ENCODE data around the gene ULK4. TPM values are rescaled to one million over a fixed set of nuclear protein-coding genes. Genes with fewer than 3 reads are reported as not detected.

ULK4 gene
- total RNA-seq, 1 donor from 2014 or later, result 18.6 TPM

- CTCF ChIA-PET, result no interaction called here
- no peak overlapping the region for H3K4me3 Mint-ChIP-seq
- H3K27ac Mint-ChIP-seq, result no peak overlapping the region
- no peak for TF ChIP-seq CTCF (IDR thresholded peaks at IDR 0.05)
- intact Hi-C loops (cut with micrococcal nuclease), result no loop called here
- POLR2A ChIA-PET, result no interaction called here
- peaks cover 2% of the 10 kb centered on the region for H3K9me3 Mint-ChIP-seq
- peaks cover 11% of the 10 kb centered on the region for H3K4me1 Mint-ChIP-seq
- ATAC-seq (ENCODE audit: low read depth) (no peak), DNase-seq (no peak)
- no peaks in the 10 kb centered on the region for H3K36me3 Mint-ChIP-seq (ENCODE audit: low read depth)
- no peaks in the 10 kb centered on the region for H3K27me3 Mint-ChIP-seq
These were observed 479.8 kb downstream of the ULK4 start for GRCh38 chr3:41482134-41482533.

- Mint-ChIP-seq H3K4me3 (no peak overlapping the region), H3K4me1 (peaks cover 10% of the 10 kb centered on the region), H3K27ac (no peak overlapping the region), H3K36me3 (ENCODE audit: low read depth) (no peaks in the 10 kb centered on the region), H3K27me3 (no peaks in the 10 kb centered on the region), H3K9me3 (peaks cover 7% of the 10 kb centered on the region)
- CTCF ChIA-PET, result no interaction called here
- POLR2A ChIA-PET, result no interaction called here
- ATAC-seq (ENCODE audit: low read depth), result no peak
- no peak for DNase-seq
- no peak for TF ChIP-seq CTCF (IDR thresholded peaks at IDR 0.05)
- intact Hi-C loops (cut with micrococcal nuclease), result no loop called here
These were observed 483.6 kb downstream of the ULK4 start for GRCh38 chr3:41478278-41478677.

- intact Hi-C loops (cut with micrococcal nuclease), result no loop called here
- peaks cover 2% of the 10 kb centered on the region for H3K36me3 Mint-ChIP-seq (ENCODE audit: low read depth)
- no peak for DNase-seq
These were observed 484.4 kb downstream of the ULK4 start for GRCh38 chr3:41477399-41478014.

GRCh38 chr3:41469083-41469482, 492.8 kb downstream of the ULK4 start:
- H3K4me3 Mint-ChIP-seq, result no peak overlapping the region
- CTCF ChIA-PET, result no interaction called here
- peaks cover 28% of the 10 kb centered on the region for H3K9me3 Mint-ChIP-seq
- H3K27me3 Mint-ChIP-seq, result no peaks in the 10 kb centered on the region
- H3K27ac Mint-ChIP-seq, result no peak overlapping the region
- H3K36me3 Mint-ChIP-seq (ENCODE audit: low read depth), result peaks cover 2% of the 10 kb centered on the region
- POLR2A ChIA-PET, result no interaction called here
- ATAC-seq (ENCODE audit: low read depth), result no peak
- no peak for DNase-seq
- no peaks in the 10 kb centered on the region for H3K4me1 Mint-ChIP-seq
- intact Hi-C loops (cut with micrococcal nuclease), result no loop called here
- TF ChIP-seq CTCF (IDR thresholded peaks at IDR 0.05), result no peak

More at GRCh38 chr3:41477399-41478014, 484.4 kb downstream of the ULK4 start:
- no peak overlapping the region for H3K4me3 Mint-ChIP-seq
- H3K27me3 Mint-ChIP-seq, result no peaks in the 10 kb centered on the region
- no peak overlapping the region for H3K27ac Mint-ChIP-seq
- peaks cover 11% of the 10 kb centered on the region for H3K9me3 Mint-ChIP-seq
- H3K4me1 Mint-ChIP-seq, result peaks cover 4% of the 10 kb centered on the region
- no peak for TF ChIP-seq CTCF (IDR thresholded peaks at IDR 0.05)
- ATAC-seq (ENCODE audit: low read depth), result no peak
- POLR2A ChIA-PET, result no interaction called here
- CTCF ChIA-PET, result no interaction called here

GRCh38 chr3:41467481-41467880, 494.4 kb downstream of the ULK4 start:
- intact Hi-C loops (cut with micrococcal nuclease), result no loop called here
- Mint-ChIP-seq H3K36me3 (ENCODE audit: low read depth) (no peaks in the 10 kb centered on the region), H3K27ac (no peak overlapping the region), H3K9me3 (peaks cover 20% of the 10 kb centered on the region), H3K4me3 (no peak overlapping the region), H3K27me3 (no peaks in the 10 kb centered on the region), H3K4me1 (no peaks in the 10 kb centered on the region)
- no peak for DNase-seq
- ATAC-seq (ENCODE audit: low read depth), result no peak
- no peak for TF ChIP-seq CTCF (IDR thresholded peaks at IDR 0.05)
- CTCF ChIA-PET, result no interaction called here
- POLR2A ChIA-PET, result no interaction called here
